Heart left ventricle (tissue), 16 donors: ENCODE data around the gene IL15RA. TPM values are rescaled to one million over a fixed set of nuclear protein-coding genes. Genes with fewer than 3 reads are reported as not detected.

Source experiments
- ATAC-seq, 4 donors: fragments of 200-7000 bp; cut with Tn5 transposase; one replicate each; pipeline ENCODE4 v1.9.1; 2020 to 2022; ENCODE audit warnings: moderate library complexity in 4 of 4, mild to moderate bottlenecking in 3 of 4, moderate number of reproducible peaks in 1 of 4
- DNase-seq, 5 donors: peaks; one replicate each; pipeline ENCODE4 v3.0.0-alpha.2; 2020
- H3K27ac ChIP-seq, 12 donors: fragments of 200-600 bp; sonication (generic) in 4 of 12; one replicate each; pipeline versions ENCODE4 v1.5.0 to v1.8.0; 2016 to 2022; ENCODE audit warnings: mild to moderate bottlenecking in 2 of 12
- H3K27me3 ChIP-seq, 9 donors: fragments of 200-600 bp; sonication (generic) in 2 of 9; one replicate each; pipeline versions ENCODE4 v1.5.1 to v1.8.0; 2016 to 2022; ENCODE audit warnings: mild to moderate bottlenecking in 3 of 9
- H3K36me3 ChIP-seq, 9 donors: fragments of 200-600 bp; sonication (generic) in 2 of 9; one replicate each; pipeline versions ENCODE4 v1.5.0 to v1.8.0; 2018 to 2022; ENCODE audit warnings: mild to moderate bottlenecking in 2 of 9
- H3K4me1 ChIP-seq, 12 donors: fragments of 200-600 bp; sonication (generic) in 4 of 12; one replicate each; pipeline versions ENCODE4 v1.5.0 to v1.8.0; 2016 to 2022; ENCODE audit warnings: mild to moderate bottlenecking in 3 of 12
- H3K4me3 ChIP-seq, 12 donors: fragments of 200-600 bp; sonication (generic) in 4 of 12; one replicate each; pipeline versions ENCODE4 v1.5.0 to v1.8.0; 2017 to 2022; ENCODE audit warnings: mild to moderate bottlenecking in 9 of 12, moderate library complexity in 4 of 12
- H3K9me3 ChIP-seq, 12 donors: fragments of 200-600 bp; sonication (generic) in 4 of 12; one replicate each; pipeline versions ENCODE4 v1.5.0 to v1.8.0; 2016 to 2022; ENCODE audit warnings: mild to moderate bottlenecking in 1 of 12
- POLR2A ChIP-seq, 2 donors: fragments of 450-650 bp; IDR thresholded peaks; one replicate each; pipeline ENCODE4 v1.6.1; 2017; ENCODE audit warnings: antibody characterized with exemption in 2 of 2, mild to moderate bottlenecking in 2 of 2, moderate library complexity in 2 of 2
- WGBS, 4 donors: extraction: QIAGEN DNeasy Blood & Tissue Kit in 2 of 4; methylation state at CpG; one replicate each; pipeline versions ENCODE4 v1.1.5 to v1.1.7; 2013 to 2018; 5-methylcytosine and 5-hydroxymethylcytosine counted together
- intact Hi-C, 10 donors: fragments of 100-400 bp; cut with DNase I; formaldehyde crosslinking; loops; one replicate each; pipeline versions ENCODE4 v1.11.1 to v1.14.2; 2022
- polyA plus RNA-seq, 2 donors: library from polyadenylated mRNA; stranded (reverse); fragments of 200-250 nt; gene quantifications; one replicate each; pipeline ENCODE4 v1.2.3, GENCODE V29; 2013
- total RNA-seq, 9 donors: library from RNA; depleted of rRNA in 2 of 9; stranded (reverse); fragments of >200 nt in 2 of 9; fragmentation: NEBNext Ultra II Directional in 3 of 9; extraction: Animal tissue kit (Norgen Biotek cat#: 25700) in 3 of 9; gene quantifications; one replicate each; pipeline versions ENCODE4 v1.1.0 to v1.2.4, GENCODE V29; 2016 to 2023
- TF ChIP-seq, protein P1 (sequence below), 12 donors: fragments of 200-600 bp; sonication (generic) in 4 of 12; IDR thresholded peaks; one replicate each; pipeline versions ENCODE4 v1.5.0 to v1.8.0; 2018 to 2022; ENCODE audit warnings: antibody characterized with exemption in 12 of 12, mild to moderate bottlenecking in 5 of 12
- donor health status: ischemic (EF 13 %, LVEDD 7.1; RV severe dilation, severe dysfunction).
- donor health status: healthy with polysubstance abuse.
- donor health status: DM: no; HTN: yes; CAD: no.
- donor health status: DM: no; HTN: no; CAD: no.
- donor health status: ischemic (EF 25% LVEDD 6.9; RV normal size, moderate dysfunction).
- donor health status: ischemic (EF 25% LVEDD 5.7; RV mildly dilated, moderate dysfunction).
- donor health status: healthy.
- donor health status: DM: yes; HTN: yes; CAD: no.
- donor health status: ischemic (EF 35%, LVEDD 5.7; RV mildly dilated, moderate dysfunction).
- donor health status: nonischemic (EF 11% LVEDD 7.7; RV severe dilation, severe dysfunction).
- donor health status: DM: yes; HTN: yes; CAD: no.
- donor health status: PGD.
- donor health status: ischemic (EF 29% LVEDD 5.4; RV normal size, mild dysfunction).
- donor health status: nonischemic (EF 23%, LVEDD 6.1; RV moderate dilation, normal function).

IL15RA gene
- total and polyA plus RNA-seq, 11 donors: 2.2 to 41.1 (median 6.6) TPM

DNA sequence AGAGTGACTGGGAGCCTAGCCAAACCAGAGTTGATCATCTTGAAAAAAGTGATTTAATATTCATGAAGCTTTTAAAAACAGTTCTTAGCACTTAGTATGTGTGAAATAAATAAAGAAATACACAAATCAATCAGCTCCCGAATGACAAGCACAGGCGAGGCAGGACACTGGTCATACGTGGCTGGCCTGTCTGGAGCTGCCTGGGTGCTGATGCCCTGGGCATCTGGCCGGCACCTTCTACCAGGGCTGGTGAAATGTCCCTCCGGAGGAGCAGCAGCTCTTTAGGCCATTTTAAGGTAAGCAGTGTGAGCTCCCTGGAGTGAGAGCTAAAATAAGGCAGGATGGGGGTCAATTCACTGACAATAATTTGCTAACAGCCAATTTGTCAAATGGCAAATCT is 23.7 kb downstream of the IL15RA start:
- DNase-seq: peak in 1 of 5 donors; percentile 9
- no peak overlapping the region for H3K27ac ChIP-seq
- TF ChIP-seq, protein P1, sequence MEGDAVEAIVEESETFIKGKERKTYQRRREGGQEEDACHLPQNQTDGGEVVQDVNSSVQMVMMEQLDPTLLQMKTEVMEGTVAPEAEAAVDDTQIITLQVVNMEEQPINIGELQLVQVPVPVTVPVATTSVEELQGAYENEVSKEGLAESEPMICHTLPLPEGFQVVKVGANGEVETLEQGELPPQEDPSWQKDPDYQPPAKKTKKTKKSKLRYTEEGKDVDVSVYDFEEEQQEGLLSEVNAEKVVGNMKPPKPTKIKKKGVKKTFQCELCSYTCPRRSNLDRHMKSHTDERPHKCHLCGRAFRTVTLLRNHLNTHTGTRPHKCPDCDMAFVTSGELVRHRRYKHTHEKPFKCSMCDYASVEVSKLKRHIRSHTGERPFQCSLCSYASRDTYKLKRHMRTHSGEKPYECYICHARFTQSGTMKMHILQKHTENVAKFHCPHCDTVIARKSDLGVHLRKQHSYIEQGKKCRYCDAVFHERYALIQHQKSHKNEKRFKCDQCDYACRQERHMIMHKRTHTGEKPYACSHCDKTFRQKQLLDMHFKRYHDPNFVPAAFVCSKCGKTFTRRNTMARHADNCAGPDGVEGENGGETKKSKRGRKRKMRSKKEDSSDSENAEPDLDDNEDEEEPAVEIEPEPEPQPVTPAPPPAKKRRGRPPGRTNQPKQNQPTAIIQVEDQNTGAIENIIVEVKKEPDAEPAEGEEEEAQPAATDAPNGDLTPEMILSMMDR (IDR thresholded peaks at IDR 0.05): no peak
- no peak for TF ChIP-seq POLR2A (IDR thresholded peaks at IDR 0.05)
- no peaks in the 10 kb centered on the region for H3K27me3 ChIP-seq
- H3K36me3 ChIP-seq: peaks cover 0 to 63% (median 11%) of the 10 kb centered on the region in 9 donors
- no peak overlapping the region for H3K4me3 ChIP-seq
- ATAC-seq: no peak
- no peaks in the 10 kb centered on the region for H3K9me3 ChIP-seq
- 88 to 91% (median 90%) methylated on average over 5 of the region's 5 CpGs for WGBS, 4 donors
- intact Hi-C loops: loop anchor here in 1 of 10 donors (10.0 kb wide), 1 partner anchor 51 kb away; no protein-coding TSS in a partner anchor
- H3K4me1 ChIP-seq: peaks cover 0 to 22% (median 6%) of the 10 kb centered on the region in 12 donors

DNA sequence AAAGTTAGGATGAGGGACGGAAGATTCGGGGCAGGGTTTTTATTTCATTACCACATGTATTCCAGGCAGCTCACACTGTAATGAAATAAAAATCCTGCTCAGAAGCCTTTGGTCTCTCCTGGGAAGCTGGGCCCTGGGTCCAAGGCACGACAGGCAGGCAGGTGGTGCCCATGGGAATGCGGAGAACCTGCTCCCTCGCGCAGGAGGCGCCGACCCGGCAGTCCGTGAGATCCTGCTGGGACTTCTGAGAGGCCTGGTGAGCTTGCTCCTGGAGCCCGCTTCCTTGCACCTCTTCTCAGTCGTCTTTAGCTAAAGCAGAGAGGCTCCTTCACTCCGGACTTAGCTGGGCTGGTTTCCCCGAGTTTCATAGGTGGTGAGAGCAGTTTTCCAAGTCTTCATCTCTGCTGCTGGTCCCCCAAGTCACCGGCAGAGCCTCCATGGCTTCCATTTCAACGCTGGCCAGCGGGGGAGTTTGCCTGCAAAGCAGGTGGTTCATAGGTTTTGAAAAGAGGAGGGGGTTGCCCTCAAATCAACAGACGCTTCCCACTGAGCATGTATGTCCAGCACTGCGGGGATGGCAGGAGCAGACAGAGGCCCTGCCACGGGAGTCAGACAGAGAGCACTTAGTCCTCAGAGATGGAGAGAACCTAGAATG is 24.5 kb downstream of the IL15RA start:
- 81 to 86% (median 84%) methylated on average over 20 of the region's 20 CpGs for WGBS, 4 donors
- intact Hi-C loops: loop anchor here in 1 of 10 donors (10.0 kb wide), 1 partner anchor 52 kb away; no protein-coding TSS in a partner anchor
- TF ChIP-seq, protein P1 (IDR thresholded peaks at IDR 0.05): no peak
- no peak for TF ChIP-seq POLR2A (IDR thresholded peaks at IDR 0.05)
- Histone ChIP-seq H3K27me3 (no peaks in the 10 kb centered on the region), H3K36me3 (peaks cover 0 to 56% (median 11%) of the 10 kb centered on the region in 9 donors), H3K4me3 (no peak overlapping the region), H3K4me1 (peaks cover 0 to 22% (median 6%) of the 10 kb centered on the region in 12 donors), H3K9me3 (no peaks in the 10 kb centered on the region), H3K27ac (no peak overlapping the region)
- ATAC-seq (no peak), DNase-seq (no peak)

DNA sequence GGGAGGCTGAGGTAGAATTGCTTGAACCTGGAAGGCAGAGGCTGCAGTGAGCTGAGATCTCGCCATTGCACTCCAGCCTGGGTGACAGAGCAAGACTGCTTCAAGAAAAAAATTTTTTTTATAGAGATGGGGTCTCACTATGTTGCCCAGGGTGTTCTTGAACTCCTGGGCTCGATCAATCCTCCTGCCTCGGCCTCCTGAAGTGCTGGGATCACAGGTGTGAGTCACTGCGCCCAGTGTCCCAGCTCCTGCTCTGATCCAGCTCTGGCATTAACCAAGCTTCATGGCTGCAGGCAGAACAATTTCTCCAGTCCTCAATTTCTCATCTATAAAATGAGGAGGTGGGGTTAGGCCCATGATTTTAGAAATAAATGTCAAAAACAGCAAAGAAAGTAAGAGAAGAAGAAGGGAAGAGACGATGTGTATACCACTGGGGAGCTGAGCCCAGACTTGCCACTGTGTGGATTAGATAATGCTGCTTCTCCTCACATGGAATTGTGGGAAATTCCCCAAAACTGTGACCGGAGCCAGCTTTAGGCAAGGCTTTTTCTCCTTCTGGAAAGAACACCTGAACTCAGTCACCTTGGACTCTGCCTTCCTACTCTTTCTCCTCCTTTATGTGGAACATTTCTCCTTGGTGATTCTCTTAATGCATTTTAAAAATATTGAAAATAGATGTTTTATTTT is 25.5 kb downstream of the IL15RA start:
- no peaks in the 10 kb centered on the region for H3K9me3 ChIP-seq
- H3K4me3 ChIP-seq: no peak overlapping the region
- intact Hi-C loops: loop anchor here in 1 of 10 donors (10.0 kb wide), 1 partner anchor 53 kb away; no protein-coding TSS in a partner anchor
- H3K27ac ChIP-seq: peak overlapping the region in 4 of 12 donors; percentile 27 to 56 (median 42)
- 88 to 91% (median 90%) methylated on average over 6 of the region's 6 CpGs for WGBS, 4 donors
- H3K36me3 ChIP-seq: peaks cover 0 to 51% (median 11%) of the 10 kb centered on the region in 9 donors
- DNase-seq (no peak), ATAC-seq (no peak)
- H3K27me3 ChIP-seq: no peaks in the 10 kb centered on the region
- TF ChIP-seq, protein P1 (IDR thresholded peaks at IDR 0.05): no peak
- no peak for TF ChIP-seq POLR2A (IDR thresholded peaks at IDR 0.05)
- peaks cover 0 to 28% (median 7%) of the 10 kb centered on the region in 12 donors for H3K4me1 ChIP-seq

DNA sequence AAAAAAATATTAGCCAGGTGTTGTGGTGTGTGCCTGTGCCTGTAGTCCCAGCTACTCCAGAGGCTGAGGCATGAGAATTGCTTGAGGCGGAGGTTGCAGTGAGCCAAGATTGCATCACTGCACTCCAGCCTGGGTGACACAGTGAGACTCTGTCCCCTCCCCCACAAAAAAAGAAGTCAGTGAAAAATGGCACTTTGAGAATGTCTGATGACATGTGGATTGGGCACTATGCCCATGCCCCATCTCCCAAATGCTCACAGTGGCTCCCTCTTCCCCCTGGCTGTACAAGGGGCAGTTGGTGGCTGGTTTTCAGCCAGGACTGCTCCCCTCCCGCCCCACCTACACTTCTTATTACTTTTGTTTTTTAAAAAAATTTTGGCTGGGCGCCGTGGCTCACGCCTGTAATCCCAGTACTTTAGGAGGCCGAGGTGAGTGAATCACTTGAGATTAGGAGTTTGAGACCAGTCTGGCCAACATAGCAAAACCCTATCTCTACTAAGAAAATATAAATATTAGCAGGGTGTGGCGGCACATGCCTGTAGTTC is 26.1 kb downstream of the IL15RA start:
- intact Hi-C loops: loop anchor here in 1 of 10 donors (10.0 kb wide), 1 partner anchor 54 kb away; no protein-coding TSS in a partner anchor
- DNase-seq: peak in 1 of 5 donors; percentile 54
- ATAC-seq: peak; percentile 31 to 88 (median 70)

More for the DNA sequence above, 26.1 kb downstream of the IL15RA start:
- TF ChIP-seq, protein P1 (IDR thresholded peaks at IDR 0.05): no peak
- no peak for TF ChIP-seq POLR2A (IDR thresholded peaks at IDR 0.05)
- H3K9me3 ChIP-seq: no peaks in the 10 kb centered on the region
- H3K36me3 ChIP-seq: peaks cover 0 to 44% (median 10%) of the 10 kb centered on the region in 9 donors
- H3K4me1 ChIP-seq: peaks cover 0 to 35% (median 13%) of the 10 kb centered on the region in 12 donors
- H3K27ac ChIP-seq: peak overlapping the region in 4 of 12 donors; percentile 15 to 56 (median 42)
- 79 to 86% (median 81%) methylated on average over 7 of the region's 7 CpGs for WGBS, 4 donors
- H3K4me3 ChIP-seq: no peak overlapping the region
- no peaks in the 10 kb centered on the region for H3K27me3 ChIP-seq
